ENCODE data around the gene KIRREL3. TPM values are rescaled to one million over a fixed set of nuclear protein-coding genes. Genes with fewer than 3 reads are reported as not detected.

KIRREL3 gene
- total RNA-seq, 4 donors from 2014 or later: 0.82 to 15.7 (median 1.4) TPM; not detected in 1

- Histone ChIP-seq H3K36me3 (no peaks in the 10 kb centered on the region), H3K9me3 (no peaks in the 10 kb centered on the region), H3K27ac (no peak overlapping the region), H3K4me1 (no peaks in the 10 kb centered on the region), H3K4me3 (no peak overlapping the region), H3K27me3 (no peaks in the 10 kb centered on the region)
- intact Hi-C loops (cut with DNase I; ENCODE audit: low total_unique reads) (no loop called here), in situ Hi-C loops (cut with MboI; ENCODE audit: low pct_ligation_motif_present in 1 of 4, low pct_unique_long_range_greater_than_20kb in 1 of 4, low sequenced_read_pairs in 3 of 4) (no loop called here)
- no peak for DNase-seq
- no peak for TF ChIP-seq POLR2A (IDR thresholded peaks at IDR 0.05)
- no peak for TF ChIP-seq CTCF (IDR thresholded peaks at IDR 0.05)
- no peak for TF ChIP-seq EP300 (IDR thresholded peaks at IDR 0.05; ENCODE audit: low read depth)
- no peak for TF ChIP-seq POLR2AphosphoS5 (IDR thresholded peaks at IDR 0.05)
Measured at GRCh38 chr11:126871792-126872191, 128.8 kb downstream of the KIRREL3 start.

GRCh38 chr11:126870021-126870420, 130.5 kb downstream of the KIRREL3 start:
- H3K27ac ChIP-seq: no peak overlapping the region
- no peaks in the 10 kb centered on the region for H3K9me3 ChIP-seq
- in situ Hi-C loops (cut with MboI; ENCODE audit: low pct_ligation_motif_present in 1 of 4, low pct_unique_long_range_greater_than_20kb in 1 of 4, low sequenced_read_pairs in 3 of 4) (no loop called here), intact Hi-C loops (cut with DNase I; ENCODE audit: low total_unique reads) (no loop called here)
- no peaks in the 10 kb centered on the region for H3K27me3 ChIP-seq
- no peak overlapping the region for H3K4me3 ChIP-seq
- TF ChIP-seq POLR2AphosphoS5 (IDR thresholded peaks at IDR 0.05) (no peak), CTCF (IDR thresholded peaks at IDR 0.05) (no peak), EP300 (IDR thresholded peaks at IDR 0.05; ENCODE audit: low read depth) (no peak), POLR2A (IDR thresholded peaks at IDR 0.05) (no peak)
- no peaks in the 10 kb centered on the region for H3K36me3 ChIP-seq
- DNase-seq: no peak
- 73% methylated on average over 4 of the region's 4 CpGs; no CpG with 5 or more reads in 1 of the 2 donors for WGBS, 2 donors (ENCODE audit: low coverage in 1 of 2)
- H3K4me1 ChIP-seq: no peaks in the 10 kb centered on the region

- no peaks in the 10 kb centered on the region for H3K27me3 ChIP-seq
- no peaks in the 10 kb centered on the region for H3K36me3 ChIP-seq
- no peak overlapping the region for H3K27ac ChIP-seq
- H3K9me3 ChIP-seq: no peaks in the 10 kb centered on the region
- intact Hi-C loops (cut with DNase I; ENCODE audit: low total_unique reads) (no loop called here), in situ Hi-C loops (cut with MboI; ENCODE audit: low pct_ligation_motif_present in 1 of 4, low pct_unique_long_range_greater_than_20kb in 1 of 4, low sequenced_read_pairs in 3 of 4) (no loop called here)
- WGBS, 2 donors (ENCODE audit: low coverage in 1 of 2): 40 to 61% methylated on average over 1 of the region's 1 CpG
- H3K4me3 ChIP-seq: no peak overlapping the region
- TF ChIP-seq EP300 (IDR thresholded peaks at IDR 0.05; ENCODE audit: low read depth) (no peak), CTCF (IDR thresholded peaks at IDR 0.05) (no peak), POLR2AphosphoS5 (IDR thresholded peaks at IDR 0.05) (no peak), POLR2A (IDR thresholded peaks at IDR 0.05) (no peak)
- no peak for DNase-seq
- H3K4me1 ChIP-seq: no peaks in the 10 kb centered on the region
Measured at GRCh38 chr11:126868741-126869140, 131.8 kb downstream of the KIRREL3 start.

GRCh38 chr11:126864934-126865333, 135.6 kb downstream of the KIRREL3 start:
- DNase-seq: no peak
- no peaks in the 10 kb centered on the region for H3K9me3 ChIP-seq
- no peak overlapping the region for H3K4me3 ChIP-seq
- 86 to 90% methylated on average over 2 to 4 of the region's 4 CpGs for WGBS, 2 donors (ENCODE audit: low coverage in 1 of 2)
- no peak overlapping the region for H3K27ac ChIP-seq
- no peaks in the 10 kb centered on the region for H3K4me1 ChIP-seq
- no peaks in the 10 kb centered on the region for H3K36me3 ChIP-seq
- in situ Hi-C loops (cut with MboI; ENCODE audit: low pct_ligation_motif_present in 1 of 4, low pct_unique_long_range_greater_than_20kb in 1 of 4, low sequenced_read_pairs in 3 of 4) (no loop called here), intact Hi-C loops (cut with DNase I; ENCODE audit: low total_unique reads) (no loop called here)
- no peak for TF ChIP-seq EP300 (IDR thresholded peaks at IDR 0.05; ENCODE audit: low read depth)
- no peak for TF ChIP-seq POLR2A (IDR thresholded peaks at IDR 0.05)
- no peak for TF ChIP-seq CTCF (IDR thresholded peaks at IDR 0.05)
- no peak for TF ChIP-seq POLR2AphosphoS5 (IDR thresholded peaks at IDR 0.05)
- H3K27me3 ChIP-seq: no peaks in the 10 kb centered on the region
